Neural cell (in vitro differentiated cells): ENCODE measurements around the gene KIF12. TPM values are rescaled to one million over a fixed set of nuclear protein-coding genes. Genes with fewer than 3 reads are reported as not detected.

Experiments
- H2AFZ ChIP-seq: fragments of 200-600, 300-800 bp; sonication (generic), shearing (Covaris generic); 2 replicates; pipeline ENCODE4 v1.6.0; 2014; ENCODE audit warnings: low read depth, mild to moderate bottlenecking, antibody characterized with exemption, low read length, moderate library complexity
- H3F3A ChIP-seq: fragments of 200-600 bp; shearing (Covaris generic); 2 replicates; pipeline ENCODE4 v1.6.1; 2016; ENCODE audit warnings: mild to moderate bottlenecking, moderate library complexity, mixed read lengths, antibody characterized with exemption, low read length; ENCODE audit not compliant: insufficient read depth, poor library complexity, severe bottlenecking
- H3K27ac ChIP-seq: fragments of 200-600, 300-800 bp; sonication (generic), shearing (Covaris generic); 2 replicates; pipeline ENCODE4 v1.5.1; 2014; ENCODE audit warnings: mild to moderate bottlenecking, low read length, moderate library complexity
- H3K27me3 ChIP-seq: fragments of 300-800, 200-600 bp; sonication (generic), shearing (Covaris generic); 2 replicates; pipeline ENCODE4 v1.6.0; 2014; ENCODE audit warnings: mild to moderate bottlenecking, low read depth, low read length, moderate library complexity; ENCODE audit not compliant: insufficient read depth
- H3K36me3 ChIP-seq: fragments of 300-800, 200-600 bp; sonication (generic), shearing (Covaris generic); 2 replicates; pipeline ENCODE4 v1.5.1; 2014; ENCODE audit warnings: mild to moderate bottlenecking, antibody characterized with exemption, low read length, moderate library complexity; ENCODE audit not compliant: insufficient read depth
- H3K4me2 ChIP-seq: fragments of 300-800, 200-600 bp; sonication (generic), shearing (Covaris generic); 2 replicates; pipeline ENCODE4 v1.6.0; 2014; ENCODE audit warnings: mild to moderate bottlenecking, low read length
- H3K4me3 ChIP-seq: fragments of 300-800, 200-600 bp; sonication (generic), shearing (Covaris generic); 2 replicates; pipeline ENCODE4 v1.5.1; 2014; ENCODE audit warnings: mild to moderate bottlenecking, low read length, moderate library complexity
- H3K79me2 ChIP-seq: fragments of 200-600 bp; shearing (Covaris generic); replicated peaks from 2 replicates; pipeline ENCODE4 v1.6.0; 2014; ENCODE audit warnings: mild to moderate bottlenecking, low read length, moderate library complexity; ENCODE audit not compliant: insufficient read depth
- H3K9ac ChIP-seq: fragments of 300-800, 200-600 bp; sonication (generic), shearing (Covaris generic); 2 replicates; pipeline ENCODE4 v1.6.1; 2016; ENCODE audit warnings: mild to moderate bottlenecking, low read length, mixed read lengths
- H3K9me2 ChIP-seq: fragments of 200-600 bp; shearing (Covaris generic); 2 replicates; pipeline ENCODE4 v1.6.1; 2016; ENCODE audit warnings: mild to moderate bottlenecking, low read length, mixed read lengths; ENCODE audit not compliant: insufficient read depth
- H3K9me3 ChIP-seq: fragments of 200-600, 300-800 bp; sonication (generic), shearing (Covaris generic); 2 replicates; pipeline ENCODE4 v1.6.1; 2016; ENCODE audit warnings: mild to moderate bottlenecking, mixed run types, low read length, moderate library complexity, mixed read lengths
- H4K20me1 ChIP-seq: fragments of 200-600 bp; shearing (Covaris generic); 2 replicates; pipeline ENCODE4 v1.6.1; 2016; ENCODE audit warnings: mild to moderate bottlenecking, mixed run types; ENCODE audit not compliant: insufficient read depth
- CTCF ChIP-seq: fragments of 450-650 bp; IDR thresholded peaks from 2 replicates; pipeline ENCODE4 v1.5.1; 2014; ENCODE audit warnings: antibody characterized with exemption, mild to moderate bottlenecking, moderate library complexity; ENCODE audit not compliant: poor library complexity, severe bottlenecking
- EP300 ChIP-seq: fragments of 450-650 bp; conservative IDR thresholded peaks from 2 replicates; pipeline ENCODE4 v1.6.1; 2014; ENCODE audit warnings: antibody characterized with exemption, mild to moderate bottlenecking, moderate library complexity; ENCODE audit not compliant: poor library complexity, severe bottlenecking
- EZH2 ChIP-seq: fragments of 200-600, 300-800 bp; shearing (Covaris generic), sonication (generic); IDR thresholded peaks from 2 replicates; pipeline ENCODE4 v1.6.1; 2014; ENCODE audit warnings: antibody characterized with exemption, low read length, borderline replicate concordance, mild to moderate bottlenecking; ENCODE audit not compliant: insufficient read depth, poor library complexity, severe bottlenecking
- MXI1 ChIP-seq: fragments of 450-650 bp; conservative IDR thresholded peaks from 2 replicates; pipeline ENCODE4 v1.6.1; 2014; ENCODE audit warnings: antibody characterized with exemption, mild to moderate bottlenecking; ENCODE audit not compliant: poor library complexity, severe bottlenecking
- POLR2AphosphoS5 ChIP-seq: IDR thresholded peaks from 2 replicates; pipeline ENCODE4 v1.6.1; 2012
- RAD21 ChIP-seq: fragments of 450-650 bp; conservative IDR thresholded peaks from 2 replicates; pipeline ENCODE4 v1.6.1; 2014; ENCODE audit warnings: antibody characterized with exemption, mild to moderate bottlenecking, moderate library complexity
- REST ChIP-seq: IDR thresholded peaks from 2 replicates; pipeline ENCODE4 v1.6.1; 2012; ENCODE audit warnings: borderline replicate concordance
- SMC3 ChIP-seq: fragments of 450-650 bp; conservative IDR thresholded peaks from 2 replicates; pipeline ENCODE4 v1.6.1; 2014; ENCODE audit warnings: antibody characterized with exemption, mild to moderate bottlenecking, moderate library complexity; ENCODE audit not compliant: poor library complexity
- TAF1 ChIP-seq: IDR thresholded peaks from 2 replicates; pipeline ENCODE4 v1.6.1; 2012; ENCODE audit warnings: low read depth
- polyA plus RNA-seq: library from polyadenylated mRNA; depleted of rRNA; stranded (reverse); fragments of >200 nt; gene quantifications from 2 replicates; pipeline ENCODE4 v1.2.3, GENCODE V29; 2014

Gene KIF12
- polyA plus RNA-seq, 1 donor from 2014 or later, result not detected

GRCh38 chr9:114093761-114094505, 5.2 kb downstream of the KIF12 start:
- Histone ChIP-seq H3K9me3 (no peaks in the 10 kb centered on the region), H3K36me3 (no peaks in the 10 kb centered on the region), H3K79me2 (no peaks in the 10 kb centered on the region), H2AFZ (no peak overlapping the region), H3F3A (no peaks in the 10 kb centered on the region), H3K4me2 (no peak overlapping the region), H3K4me3 (no peak overlapping the region), H3K9me2 (no peaks in the 10 kb centered on the region), H3K27me3 (peaks cover 22% of the 10 kb centered on the region), H3K27ac (no peak overlapping the region), H3K9ac (no peak overlapping the region), H4K20me1 (no peaks in the 10 kb centered on the region)
- no peak for TF ChIP-seq SMC3
- TF ChIP-seq REST, result no peak
- no peak for TF ChIP-seq EP300
- no peak for TF ChIP-seq RAD21
- TF ChIP-seq EZH2, result no peak
- no peak for TF ChIP-seq CTCF
- TF ChIP-seq MXI1, result no peak
- TF ChIP-seq POLR2AphosphoS5, result no peak
- TF ChIP-seq TAF1, result no peak

- Histone ChIP-seq H3K4me3 (no peak overlapping the region), H3K4me2 (no peak overlapping the region), H3K9me3 (no peaks in the 10 kb centered on the region), H3K27me3 (peaks cover 15% of the 10 kb centered on the region), H3K36me3 (no peaks in the 10 kb centered on the region), H3K9ac (no peak overlapping the region), H3K79me2 (no peaks in the 10 kb centered on the region), H3K27ac (no peak overlapping the region), H3K9me2 (no peaks in the 10 kb centered on the region), H2AFZ (no peak overlapping the region), H4K20me1 (no peaks in the 10 kb centered on the region), H3F3A (no peaks in the 10 kb centered on the region)
- TF ChIP-seq EZH2 (no peak), CTCF (no peak), EP300 (no peak), RAD21 (no peak), TAF1 (no peak), POLR2AphosphoS5 (no peak), REST (no peak)
These were observed 6.0 kb downstream of the KIF12 start for GRCh38 chr9:114093031-114093471.
